ENCODE data around the gene KLF4. TPM values are rescaled to one million over a fixed set of nuclear protein-coding genes. Genes with fewer than 3 reads are reported as not detected.

KLF4 gene
- total RNA-seq (100 to 1,000 TPM in 2 of 7 donors, 10 to 100 TPM in 5; 29.2 to 138 (median 71.2) TPM), polyA plus RNA-seq (10 to 100 TPM; 30.1 to 40.7 TPM)
- long read RNA-seq, donor 1, transcript KLF4-205 (3 exons, 2,393 nt) = major isoform, 21 of 34 reads
- long read RNA-seq, donor 1, partial matches to known transcripts = 9 of 34 reads
- long read RNA-seq, donor 1, other reads (novel, unspliced or antisense) = 1 of 34 reads
- long read RNA-seq, donor 2, transcript KLF4-201 (5 exons, 2,813 nt) = major isoform, 6 of 6 reads
- long read RNA-seq, donor 2, partial matches to known transcripts = 0 of 6 reads
- long read RNA-seq, donor 2, other reads (novel, unspliced or antisense) = 0 of 6 reads
- long read RNA-seq, donor 3, transcript KLF4-201 (5 exons, 2,813 nt) = minor isoform, 30 of 77 reads
- long read RNA-seq, donor 3, transcript KLF4-205 (3 exons, 2,393 nt) = major isoform, 32 of 77 reads
- long read RNA-seq, donor 3, partial matches to known transcripts = 13 of 77 reads
- long read RNA-seq, donor 3, other reads (novel, unspliced or antisense) = 1 of 77 reads

- Histone ChIP-seq H3K4me3 (peak within 1 kb of the TSS; percentile 64), H3K9me3 (no peaks in the 10 kb centered on the region), H3K27ac (peak within 1 kb of the TSS; percentile 69 to 83), H3K27me3 (no peaks in the 10 kb centered on the region), H3K4me1 (ENCODE audit: insufficient read depth) (peaks cover 2% of the 10 kb centered on the region), H3K36me3 (no peaks in the 10 kb centered on the region)
- peak in 2 of 3 donors; percentile 14 to 45 for TF ChIP-seq CTCF (IDR thresholded peaks at IDR 0.05)
- TF ChIP-seq POLR2A (IDR thresholded peaks at IDR 0.05) = peak; percentile 95
- TF ChIP-seq EP300 (IDR thresholded peaks at IDR 0.05) = peak; percentile 27
- DNase-seq = peak; percentile 91 to 95 (median 95)
- WGBS, 3 donors = 0 to 1% (median 1%) methylated on average over 83 to 98 of the region's 101 CpGs
- intact Hi-C loops (cut with DNase I) = loop anchor here (2.0 to 10.0 kb wide), 9 partner anchors 147 to 945 kb away; no protein-coding TSS in a partner anchor
These were observed at the start of gene KLF4 for GRCh38 chr9:107489687-107490605. KLF4 (minus strand) TSS chr9:107489769; CDS start chr9:107489172, 597 bp downstream.

DNA sequence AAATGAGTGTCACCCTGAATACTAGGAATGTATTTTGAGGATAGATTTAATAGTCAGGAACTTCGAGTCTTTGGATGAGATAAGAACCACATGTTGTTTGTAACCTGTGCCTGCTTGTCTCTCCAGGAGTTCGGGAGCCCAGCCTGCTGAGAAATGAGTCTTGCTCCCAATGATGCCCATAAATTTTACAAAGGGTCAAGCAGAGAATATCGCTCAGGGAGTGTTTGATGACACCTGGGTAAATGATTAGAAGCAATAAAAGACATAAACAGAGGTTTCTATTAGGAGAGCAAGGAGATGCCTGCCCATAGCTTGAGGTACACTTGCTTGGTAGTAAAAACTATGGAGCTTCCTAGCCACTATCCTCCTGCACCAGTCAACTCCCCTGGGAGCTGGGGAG, 46.9 kb upstream of the KLF4 start:
- Histone ChIP-seq H3K4me3 (no peak overlapping the region), H3K27me3 (no peaks in the 10 kb centered on the region), H3K4me1 (ENCODE audit: insufficient read depth) (no peaks in the 10 kb centered on the region), H3K27ac (no peak overlapping the region), H3K9me3 (no peaks in the 10 kb centered on the region), H3K36me3 (no peaks in the 10 kb centered on the region)
- no peak for TF ChIP-seq POLR2A (IDR thresholded peaks at IDR 0.05)
- TF ChIP-seq EP300 (IDR thresholded peaks at IDR 0.05) = no peak
- TF ChIP-seq CTCF (IDR thresholded peaks at IDR 0.05) = no peak
- WGBS, 3 donors = 39 to 51% (median 43%) methylated on average over 3 of the region's 3 CpGs
- DNase-seq = no peak
- intact Hi-C loops (cut with DNase I) = no loop called here

GRCh38 chr9:107534510-107535078, 45.0 kb upstream of the KLF4 start:
- H3K36me3 ChIP-seq = no peaks in the 10 kb centered on the region
- DNase-seq = no peak
- no peak for TF ChIP-seq CTCF (IDR thresholded peaks at IDR 0.05)
- no peak for TF ChIP-seq EP300 (IDR thresholded peaks at IDR 0.05)
- no peak for TF ChIP-seq POLR2A (IDR thresholded peaks at IDR 0.05)
- no peaks in the 10 kb centered on the region for H3K4me1 ChIP-seq (ENCODE audit: insufficient read depth)
- intact Hi-C loops (cut with DNase I) = no loop called here
- no peak overlapping the region for H3K27ac ChIP-seq
- H3K4me3 ChIP-seq = no peak overlapping the region
- no peaks in the 10 kb centered on the region for H3K27me3 ChIP-seq
- 93 to 95% (median 93%) methylated on average over 14 of the region's 14 CpGs for WGBS, 3 donors
- H3K9me3 ChIP-seq = no peaks in the 10 kb centered on the region

- no peaks in the 10 kb centered on the region for H3K36me3 ChIP-seq
- H3K27ac ChIP-seq = no peak overlapping the region
- H3K4me3 ChIP-seq = no peak overlapping the region
- 85 to 91% (median 86%) methylated on average over 1 of the region's 1 CpG for WGBS, 3 donors
- DNase-seq = no peak
- H3K4me1 ChIP-seq (ENCODE audit: insufficient read depth) = peaks cover 3% of the 10 kb centered on the region
- no peaks in the 10 kb centered on the region for H3K27me3 ChIP-seq
- intact Hi-C loops (cut with DNase I) = no loop called here
- TF ChIP-seq POLR2A (IDR thresholded peaks at IDR 0.05) (no peak), EP300 (IDR thresholded peaks at IDR 0.05) (no peak), CTCF (IDR thresholded peaks at IDR 0.05) (no peak)
- no peaks in the 10 kb centered on the region for H3K9me3 ChIP-seq
These were observed 41.1 kb upstream of the KLF4 start for GRCh38 chr9:107530679-107531078.
